Measurements from ENCODE around the gene TSPYL1.

DNA sequence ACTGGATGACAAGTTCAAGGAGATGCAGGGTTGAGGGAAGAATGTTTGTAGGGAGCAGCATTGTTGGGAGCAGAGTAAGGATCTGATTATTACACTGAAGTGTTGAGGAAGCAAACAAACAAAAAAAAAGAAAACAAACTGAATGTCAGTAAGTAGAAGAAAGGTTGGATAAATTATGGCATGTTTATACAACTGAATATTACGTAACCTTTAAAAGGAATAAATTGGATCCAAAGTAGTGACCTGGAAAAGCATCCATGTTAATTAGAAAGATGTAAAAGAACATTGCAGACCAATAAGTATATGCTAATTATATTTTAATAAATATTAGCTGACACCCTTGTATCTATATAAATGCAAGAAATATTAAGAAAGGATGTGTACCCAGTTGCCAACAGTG lies 12.8 kb upstream of the TSPYL1 start:
- TF ChIP-seq EZH2phosphoT487 (IDR thresholded peaks at IDR 0.05; ENCODE audit: insufficient read depth, low read depth) = no peak
- no peak for TF ChIP-seq EZH2 (IDR thresholded peaks at IDR 0.05; ENCODE audit: insufficient read depth, poor library complexity, severe bottlenecking)
